Right lung (tissue), 5 donors: ENCODE results near the gene LGALS3. TPM values are rescaled to one million over a fixed set of nuclear protein-coding genes. Genes with fewer than 3 reads are reported as not detected.

Source experiments
- DNase-seq, 2 donors: peaks; one replicate each; pipeline ENCODE4 v3.0.0-alpha.2; 2013
- polyA plus RNA-seq, 5 donors: library from polyadenylated mRNA; unstranded; fragments of 120-200 nt; gene quantifications; one replicate each; pipeline versions ENCODE4 v1.2.1 to v1.2.3, GENCODE V29; 2013; ENCODE audit warnings: inconsistent platforms in 1 of 5, low replicate concordance in 1 of 5; ENCODE audit not compliant: insufficient read length in 5 of 5, insufficient read depth in 1 of 5

Gene LGALS3
- polyA plus RNA-seq, 5 donors: 43.2 to 63.4 (median 45.7) TPM

DNA sequence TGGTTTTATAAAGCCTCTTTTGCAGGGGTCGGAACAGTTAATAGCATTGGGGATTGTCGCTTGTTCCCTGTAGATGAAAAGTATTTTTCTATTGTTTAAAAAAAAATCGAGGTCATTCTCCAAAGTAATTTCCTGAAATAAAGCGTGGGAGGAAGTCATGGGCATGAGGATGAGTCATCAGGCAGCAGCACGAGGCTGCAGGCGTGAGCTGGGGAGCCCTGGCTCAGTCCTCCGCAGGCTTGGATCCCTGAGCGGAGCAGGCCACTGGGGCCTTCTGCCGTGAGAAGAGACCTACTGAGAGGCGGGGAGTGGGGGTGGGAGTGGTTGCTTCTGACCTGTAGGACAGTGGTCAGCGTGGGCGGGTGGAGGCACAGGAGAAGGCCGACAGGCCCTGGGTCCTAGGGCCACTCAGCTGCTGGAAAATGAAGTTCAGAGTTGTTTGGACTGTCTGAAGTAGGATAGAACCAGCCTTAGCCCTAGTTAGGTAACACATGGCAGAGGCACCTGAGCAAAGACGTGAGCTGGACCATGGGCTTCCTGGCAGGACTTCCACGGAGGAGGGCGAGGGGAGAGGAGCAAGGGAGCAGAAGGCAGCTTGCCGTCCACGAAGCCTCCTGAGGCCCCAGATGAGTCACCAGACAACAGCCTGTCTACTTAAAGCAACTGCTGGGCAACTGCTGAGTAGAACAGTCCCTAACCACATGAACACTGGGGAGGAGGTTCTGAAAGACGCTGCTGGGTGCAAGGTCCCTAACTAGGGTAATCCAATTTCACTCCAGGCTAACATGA, 21.1 kb upstream of the LGALS3 start:
- DNase-seq: no peak

DNA sequence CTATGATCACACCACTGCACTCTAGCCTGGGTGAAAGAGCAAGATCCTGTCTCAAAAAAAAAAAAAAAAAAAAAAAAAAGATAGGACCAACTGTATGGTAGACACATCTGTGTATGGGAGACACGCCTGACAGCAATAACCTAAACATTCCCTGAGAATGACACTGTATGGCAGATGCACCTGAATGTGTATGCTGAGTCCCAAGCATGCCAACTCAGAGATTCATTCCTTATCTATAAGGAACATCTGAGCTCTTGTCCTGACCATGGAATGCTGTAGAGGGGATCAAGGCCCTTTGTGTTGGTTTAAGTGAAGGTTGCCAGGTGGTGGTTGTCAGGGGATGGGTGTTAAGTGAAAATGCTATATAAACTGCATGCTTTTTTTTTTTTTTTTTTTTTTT, 19.2 kb upstream of the LGALS3 start:
- DNase-seq: no peak

- no peak for DNase-seq
These were observed 17.8 kb upstream of the LGALS3 start for GRCh38 chr14:55111122-55111708.

DNA sequence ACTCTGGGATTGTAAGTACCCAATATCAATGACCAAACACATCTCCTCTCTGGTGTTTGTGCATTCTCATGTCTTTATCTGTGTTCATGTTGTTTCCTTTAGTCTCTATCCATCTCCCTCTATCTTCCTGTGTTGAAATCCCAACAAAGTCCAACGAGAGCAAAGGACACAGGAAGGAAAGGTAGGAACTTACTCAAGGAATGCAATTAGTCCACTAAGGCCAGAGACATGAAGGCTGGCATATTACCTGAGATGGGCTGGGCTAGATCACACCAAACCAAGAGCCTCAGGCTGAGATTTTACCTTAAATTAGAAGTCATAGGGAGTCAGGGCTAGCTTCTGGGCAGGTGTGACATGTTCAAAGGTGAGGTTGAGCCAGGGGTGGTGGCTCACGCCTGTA, 14.3 kb upstream of the LGALS3 start:
- DNase-seq: no peak

DNA sequence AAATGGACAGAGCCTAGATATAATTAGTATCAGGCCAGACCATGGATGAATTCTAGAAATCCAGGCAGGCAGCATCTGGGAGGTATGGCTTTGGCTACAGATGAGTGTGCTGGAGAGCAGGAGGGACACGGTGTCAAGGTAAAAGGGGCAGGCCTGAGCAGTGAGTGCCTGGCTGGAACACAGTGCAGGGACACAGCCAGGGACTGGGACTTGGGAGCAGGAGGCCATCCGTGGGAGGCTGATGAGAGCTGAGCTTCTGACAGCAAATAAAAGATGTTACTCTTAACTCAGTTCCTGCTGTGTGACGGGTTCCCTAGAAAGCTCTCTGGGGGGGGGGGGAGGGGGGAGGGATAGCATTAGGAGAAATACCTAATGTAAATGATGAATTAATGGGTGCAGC, 13.6 kb upstream of the LGALS3 start:
- DNase-seq: no peak

- DNase-seq: no peak
These were observed 13.2 kb upstream of the LGALS3 start for GRCh38 chr14:55115861-55116245.

DNA sequence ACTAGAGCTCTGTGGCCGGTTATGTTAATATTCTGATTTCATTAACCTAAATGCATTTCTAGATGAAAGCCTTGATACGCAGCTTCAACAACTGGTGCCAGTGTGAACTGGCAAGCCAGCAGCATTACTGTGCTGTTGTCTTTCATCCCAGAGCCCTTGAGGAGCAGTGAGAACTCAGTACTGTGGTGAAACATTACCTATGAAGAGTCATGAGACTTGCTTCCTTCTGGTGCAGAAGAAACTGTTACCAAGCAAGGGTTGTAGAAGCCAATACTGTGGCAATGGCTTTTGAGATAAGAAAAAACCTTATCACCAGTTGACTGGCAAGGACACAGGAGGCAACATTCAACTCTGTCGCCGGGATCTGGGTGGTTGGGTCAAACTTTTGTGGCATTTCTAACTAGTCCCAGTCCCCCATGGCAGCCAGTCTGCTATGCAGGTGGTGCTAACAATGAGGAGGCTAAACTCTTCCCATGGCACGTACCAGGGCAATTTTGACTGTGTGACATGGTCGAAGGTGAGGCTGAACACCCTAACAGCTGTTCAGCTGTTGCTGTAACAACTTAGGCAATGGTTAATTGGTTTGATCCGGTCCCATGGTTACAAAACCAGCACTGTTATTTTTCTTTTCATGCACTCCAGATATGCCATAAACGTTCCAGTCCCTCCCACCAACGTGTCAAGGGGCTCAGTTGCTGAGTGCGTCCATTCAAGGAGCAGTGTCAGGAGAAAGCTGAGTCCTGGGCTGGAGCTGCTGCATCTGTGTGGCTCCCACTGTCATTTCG, 12.6 kb upstream of the LGALS3 start:
- DNase-seq: no peak

DNA sequence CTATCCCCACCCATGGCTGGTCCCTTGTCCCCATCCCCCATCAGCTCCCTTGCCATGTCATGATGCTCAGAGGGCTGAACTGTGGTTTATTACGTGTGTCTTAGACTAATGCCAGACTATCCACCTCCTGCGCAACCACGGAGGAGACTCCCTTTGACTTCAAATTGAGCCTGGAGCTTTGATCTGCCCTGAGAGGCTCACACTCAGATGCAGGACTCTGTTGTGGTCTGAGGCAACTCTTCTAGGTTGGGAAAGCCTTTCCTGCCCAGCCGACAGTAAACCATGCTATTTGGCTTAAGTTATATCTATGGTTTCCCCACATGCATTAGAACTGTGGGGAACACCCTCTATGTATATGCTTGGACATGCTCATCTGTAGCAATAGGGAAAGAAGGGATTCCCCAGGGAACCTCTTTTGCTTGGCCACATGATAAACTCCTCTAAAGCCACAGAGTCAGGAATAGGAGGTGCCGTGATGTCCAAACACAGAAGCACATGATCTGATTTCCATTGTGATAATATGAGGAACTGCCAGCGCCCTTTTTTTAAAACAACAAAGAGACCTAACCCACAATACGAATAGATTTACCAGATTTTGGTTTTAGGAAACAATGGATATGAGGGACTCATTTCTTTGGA, 11.1 kb upstream of the LGALS3 start:
- DNase-seq: no peak

GRCh38 chr14:55118761-55119160, 10.3 kb upstream of the LGALS3 start:
- DNase-seq: no peak

DNA sequence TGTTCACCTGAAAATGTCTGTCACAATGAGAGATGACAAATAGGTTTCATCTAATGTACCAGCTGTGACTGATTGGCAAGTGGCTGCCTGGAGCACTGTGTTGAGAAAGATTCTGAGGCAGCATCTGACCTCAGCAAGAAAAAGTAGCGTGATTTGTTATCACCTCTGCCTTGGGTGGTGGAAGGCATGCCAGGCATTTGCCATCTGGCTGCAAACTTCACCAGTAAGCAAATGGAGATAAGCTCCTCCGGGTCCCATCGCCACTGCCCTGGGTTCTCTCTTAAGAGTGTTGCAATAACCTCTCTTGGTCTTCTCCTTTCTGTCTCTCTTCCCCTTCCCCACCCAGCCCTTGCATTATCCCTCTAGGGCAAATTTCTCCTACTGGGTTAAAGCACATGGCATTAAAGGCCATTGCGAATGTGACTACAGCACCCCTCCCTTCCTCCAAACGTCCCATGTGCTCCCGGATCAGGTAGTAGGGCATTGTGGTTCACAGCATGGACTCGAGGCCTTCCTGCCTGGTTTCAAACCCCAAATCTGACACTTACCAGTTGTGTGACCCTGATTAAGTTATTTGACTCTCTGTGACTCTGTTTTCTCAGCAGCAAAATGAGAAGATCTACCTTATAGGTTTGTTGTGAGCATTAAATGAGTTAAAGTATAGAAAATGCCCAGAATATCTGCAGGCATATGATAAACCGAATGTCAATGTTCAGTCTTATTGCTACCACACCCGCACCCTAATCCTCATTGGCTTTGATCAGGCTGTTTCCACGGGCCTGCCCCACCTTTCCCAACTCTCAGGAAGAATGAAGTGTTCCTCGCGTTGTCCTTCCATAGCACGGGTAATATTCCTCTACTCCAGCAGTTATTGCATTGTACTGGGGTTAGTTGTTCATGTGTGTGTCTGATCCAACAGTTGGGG, 8.2 kb upstream of the LGALS3 start:
- no peak for DNase-seq

DNA sequence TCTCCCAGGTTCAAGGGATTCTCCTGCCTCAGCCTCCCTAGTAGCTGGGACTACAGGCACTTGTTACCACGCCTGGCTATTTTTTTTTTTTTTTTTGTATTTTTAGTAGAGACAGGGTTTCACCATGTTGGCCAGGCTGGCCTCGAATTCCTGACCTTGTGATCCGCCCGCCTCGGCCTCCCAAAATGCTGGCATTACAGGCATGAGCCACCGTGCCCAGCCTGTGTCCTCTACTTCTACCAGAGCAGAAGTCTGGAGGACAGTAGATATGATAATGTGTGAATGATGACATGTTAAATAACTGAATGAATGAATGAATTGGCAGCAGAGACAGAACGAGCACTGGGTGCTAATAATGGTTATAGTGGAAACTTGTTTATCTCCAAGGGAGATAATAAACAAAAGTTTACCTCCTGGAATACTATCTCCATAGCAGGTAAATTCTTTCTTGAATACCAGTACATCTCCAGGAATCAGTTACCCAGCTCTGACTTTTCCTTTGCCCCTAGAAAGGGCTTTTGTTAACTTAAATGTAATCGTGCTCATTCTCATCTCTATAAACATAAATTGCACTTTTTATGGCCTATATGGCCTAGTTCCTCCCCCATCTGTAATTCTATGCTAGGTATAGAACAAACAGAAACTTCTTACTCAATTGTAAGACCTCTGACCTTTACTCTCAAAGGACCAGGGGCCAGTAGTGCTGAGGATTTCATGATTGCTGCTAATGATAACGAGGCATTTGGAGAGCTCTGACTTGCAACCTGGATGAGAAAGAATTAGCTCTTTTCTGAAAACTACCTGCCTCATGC, 7.2 kb upstream of the LGALS3 start:
- no peak for DNase-seq

DNA sequence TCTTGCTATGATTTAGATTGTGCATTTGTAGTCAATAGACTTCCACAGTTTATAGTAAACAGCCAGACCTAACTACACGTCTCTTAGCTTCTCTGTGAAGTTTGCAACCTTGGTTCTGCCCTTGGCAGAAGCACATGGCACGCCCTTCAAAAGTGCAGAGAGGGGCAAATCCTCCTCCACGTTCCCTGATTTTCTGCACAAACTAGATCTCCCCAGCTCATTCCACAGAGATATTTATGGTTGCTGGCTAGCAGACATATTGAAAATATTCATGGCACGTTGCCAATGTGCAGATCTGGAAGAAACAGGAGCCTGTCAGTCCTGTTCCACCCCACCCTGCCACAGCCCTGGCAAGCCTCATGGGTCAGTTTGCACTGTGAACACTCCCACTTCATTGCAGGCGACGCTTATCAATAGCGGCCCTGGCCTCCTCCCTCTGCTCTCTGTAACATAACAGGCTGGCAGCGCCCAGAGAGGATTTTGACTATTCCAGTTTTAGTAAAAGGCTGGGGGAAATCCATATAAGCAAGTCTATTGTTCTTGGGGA, 6.5 kb upstream of the LGALS3 start:
- no peak for DNase-seq

- no peak for DNase-seq
These were observed 6.0 kb upstream of the LGALS3 start for GRCh38 chr14:55123101-55123500.

- no peak for DNase-seq
These were observed 5.0 kb upstream of the LGALS3 start for GRCh38 chr14:55123852-55124639.

DNA sequence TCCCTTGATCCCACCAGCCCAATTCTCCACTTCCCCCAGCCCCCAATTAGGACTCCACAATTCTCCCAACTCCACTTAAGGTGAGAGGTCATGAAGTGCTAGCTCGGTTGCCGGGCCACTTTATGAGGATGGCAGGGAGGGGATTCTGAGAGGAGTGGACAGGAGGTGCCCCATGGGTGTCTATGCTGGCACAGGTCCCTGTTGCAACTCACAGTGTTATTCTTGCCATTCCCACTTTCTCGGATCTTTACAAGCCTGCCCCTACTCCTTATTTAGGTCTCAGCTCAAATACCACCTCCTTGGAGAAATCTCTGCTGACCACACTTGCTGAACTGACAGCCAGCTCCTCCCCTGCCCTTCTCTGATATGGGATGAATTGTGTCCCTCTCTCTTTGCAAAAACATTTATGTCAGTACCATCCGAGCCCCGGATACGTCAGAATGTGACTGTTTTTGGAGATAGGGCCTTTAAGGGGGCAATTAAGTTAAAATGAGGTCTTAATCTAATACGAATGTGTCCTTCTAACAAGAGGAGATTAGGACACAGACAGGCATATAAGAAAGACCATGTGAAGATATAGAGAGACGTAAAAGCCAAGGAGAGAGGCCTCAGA, 4.2 kb upstream of the LGALS3 start:
- no peak for DNase-seq

DNA sequence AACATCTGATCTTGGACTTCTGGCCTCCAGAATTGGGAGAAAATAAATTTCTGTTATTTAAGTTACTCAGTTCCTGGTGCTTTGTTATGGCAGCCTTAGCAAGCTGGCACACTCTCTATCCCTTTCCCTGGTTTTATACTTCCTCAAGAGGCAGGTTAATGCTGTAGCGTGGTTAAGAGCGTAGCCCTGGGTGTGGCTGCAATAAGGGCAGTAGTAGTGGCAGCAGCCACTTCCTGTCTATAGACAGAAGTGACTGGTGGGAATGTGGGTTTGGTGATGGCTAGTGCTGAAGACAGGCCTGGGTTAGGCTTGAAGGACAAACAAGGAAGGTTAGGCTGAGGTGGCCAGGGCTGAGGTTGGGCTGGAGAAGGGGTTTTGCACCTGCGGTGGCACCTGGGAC, 3.6 kb upstream of the LGALS3 start:
- DNase-seq: no peak

GRCh38 chr14:55126034-55126433, 3.0 kb upstream of the LGALS3 start:
- DNase-seq: no peak

DNA sequence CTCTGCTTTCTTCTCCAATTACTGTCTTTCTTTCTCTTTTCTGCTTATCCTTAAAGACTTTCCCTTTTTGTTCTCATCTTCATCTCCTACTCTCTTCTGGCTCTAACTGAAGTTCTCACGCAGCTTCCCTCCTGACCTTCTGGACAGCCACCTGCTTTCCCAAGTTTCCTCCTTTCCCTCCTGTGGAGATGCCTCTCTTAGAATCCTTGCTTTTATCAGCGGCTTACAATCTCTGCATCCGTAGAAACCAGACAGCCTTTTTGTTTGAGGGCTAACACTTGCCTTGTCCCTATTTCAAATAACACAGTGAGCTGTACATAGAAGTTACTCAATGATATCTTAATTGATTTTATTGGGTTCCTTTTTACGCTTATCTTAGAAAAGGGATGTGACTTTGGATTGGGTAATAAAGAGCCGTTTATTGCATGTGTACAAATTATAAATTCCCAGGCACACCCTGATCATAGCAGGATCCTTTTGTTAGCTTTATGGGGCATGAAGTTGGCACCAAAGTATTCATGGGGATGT, 2.1 kb upstream of the LGALS3 start:
- DNase-seq: no peak
